ENCODE data around the gene GAPT. TPM values are rescaled to one million over a fixed set of nuclear protein-coding genes. Genes with fewer than 3 reads are reported as not detected.
"Not testable (repeated sequence)": the region's sequence is repeated elsewhere in the genome, so short reads cannot be mapped to it uniquely, and the experiment has no call there.

Gene GAPT
- total RNA-seq, 1 donor from 2014 or later, result 0.31 TPM

- no peak for DNase-seq
Measured at GRCh38 chr5:58505502-58505901, 14.3 kb downstream of the GAPT start.

- DNase-seq, result no peak
Measured at GRCh38 chr5:58505971-58506640, 14.9 kb downstream of the GAPT start.

GRCh38 chr5:58507715-58508114 is 16.5 kb downstream of the GAPT start:
- no peak for DNase-seq

DNA sequence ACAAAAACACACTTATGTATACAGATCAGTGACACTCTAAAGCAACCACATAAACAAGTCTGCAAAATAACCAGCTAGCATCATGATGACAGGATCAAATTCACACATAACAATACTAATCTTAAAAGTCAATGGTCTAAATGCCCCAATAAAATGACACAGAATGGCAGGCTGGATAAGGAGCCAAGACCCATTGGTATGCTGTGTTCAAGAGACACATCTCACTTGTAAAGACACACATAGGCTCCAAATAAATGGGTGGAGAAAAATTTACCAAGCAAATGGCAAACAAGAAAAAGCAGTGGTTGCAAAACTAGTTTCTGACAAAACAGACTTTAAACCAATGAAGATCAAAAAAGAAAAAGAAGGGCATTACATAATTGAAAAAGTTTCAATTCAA is 26.0 kb downstream of the GAPT start:
- DNase-seq, result no peak

DNA sequence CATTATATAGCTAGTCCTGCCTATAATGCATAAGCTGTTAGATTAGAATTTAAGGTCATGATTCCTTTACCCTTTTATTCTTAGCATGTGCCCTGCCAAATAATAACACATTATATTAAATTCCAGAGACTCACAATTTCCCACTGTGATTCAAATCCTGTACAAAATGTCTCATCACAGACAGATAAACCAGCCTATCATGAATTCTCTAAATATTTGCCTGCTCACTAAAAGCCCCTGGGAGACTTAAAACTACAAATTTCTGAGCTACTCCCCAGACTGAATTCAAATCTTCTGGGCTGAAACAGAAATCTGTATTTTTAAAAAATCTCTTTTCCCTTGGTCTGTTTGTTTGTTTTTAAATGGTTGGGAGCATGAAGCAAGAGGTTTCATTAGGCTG is 32.7 kb downstream of the GAPT start:
- no peak for DNase-seq

GRCh38 chr5:58524571-58524970 is 33.3 kb downstream of the GAPT start:
- DNase-seq, result no peak

DNA sequence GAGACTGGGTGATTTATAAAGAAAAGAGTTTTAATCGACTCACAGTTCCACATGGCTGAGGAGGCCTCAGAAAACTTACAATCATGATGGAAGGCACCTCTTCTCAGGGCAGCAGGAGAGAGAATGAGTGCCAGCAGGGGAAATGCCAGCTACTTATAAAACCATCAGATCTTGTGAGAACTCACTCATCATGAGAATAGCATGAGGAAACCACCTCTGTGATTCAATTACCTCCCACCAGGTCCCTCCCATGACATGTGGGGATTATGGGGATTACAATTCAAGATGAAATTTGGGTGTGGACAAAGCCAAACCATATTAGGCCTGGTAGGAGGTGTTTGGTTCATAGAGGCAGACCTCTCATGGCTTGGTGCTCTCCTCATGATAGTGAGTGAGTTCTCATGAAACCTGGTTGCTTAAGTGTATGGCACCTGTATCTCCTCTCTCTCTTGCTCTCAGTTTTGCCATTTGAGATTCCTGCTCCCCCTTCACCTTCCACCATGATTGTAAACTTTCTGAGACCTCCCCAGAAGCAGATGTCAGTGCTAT is 39.8 kb downstream of the GAPT start:
- no peak for DNase-seq

DNA sequence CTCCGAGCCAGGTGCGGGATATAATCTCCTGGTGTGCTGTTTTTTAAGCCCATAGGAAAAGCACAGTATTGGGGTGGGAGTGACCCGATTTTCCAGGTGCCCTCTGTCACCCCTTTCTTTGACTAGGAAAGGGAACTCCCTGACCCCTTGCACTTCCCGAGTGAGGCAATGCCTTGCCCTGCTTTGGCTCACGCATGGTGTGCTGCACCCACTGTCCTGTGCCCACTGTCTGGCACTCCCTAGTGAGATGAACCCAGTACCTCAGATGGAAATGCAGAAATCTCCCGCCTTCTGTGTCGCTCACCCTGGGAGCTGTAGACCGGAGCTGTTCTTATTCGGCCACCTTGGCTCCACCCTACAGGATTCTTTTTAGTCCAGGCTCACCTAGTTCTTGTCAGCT is 50.7 kb downstream of the GAPT start:
- not testable (repeated sequence) for DNase-seq

- no peak for DNase-seq
Measured at GRCh38 chr5:58542709-58543108, 51.5 kb downstream of the GAPT start.

DNA sequence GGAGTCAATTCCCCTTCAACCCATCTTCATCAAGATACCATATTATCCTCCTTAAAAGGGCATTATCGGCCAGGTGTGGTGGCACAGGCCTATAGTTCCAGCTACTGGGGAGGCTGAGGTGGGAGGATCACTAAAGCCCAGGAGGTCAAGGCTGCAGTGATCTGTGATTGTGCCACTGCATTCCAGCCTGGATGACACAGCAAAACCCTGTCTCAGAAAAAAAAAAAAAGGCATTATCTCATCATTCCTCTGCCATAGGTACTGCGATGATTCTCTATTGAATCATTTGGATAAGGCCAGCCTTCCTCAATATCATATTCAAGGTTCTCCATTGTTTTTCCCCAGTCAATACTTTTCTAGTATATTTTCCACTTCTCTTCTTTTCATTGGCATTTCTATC is 52.5 kb downstream of the GAPT start:
- no peak for DNase-seq

DNA sequence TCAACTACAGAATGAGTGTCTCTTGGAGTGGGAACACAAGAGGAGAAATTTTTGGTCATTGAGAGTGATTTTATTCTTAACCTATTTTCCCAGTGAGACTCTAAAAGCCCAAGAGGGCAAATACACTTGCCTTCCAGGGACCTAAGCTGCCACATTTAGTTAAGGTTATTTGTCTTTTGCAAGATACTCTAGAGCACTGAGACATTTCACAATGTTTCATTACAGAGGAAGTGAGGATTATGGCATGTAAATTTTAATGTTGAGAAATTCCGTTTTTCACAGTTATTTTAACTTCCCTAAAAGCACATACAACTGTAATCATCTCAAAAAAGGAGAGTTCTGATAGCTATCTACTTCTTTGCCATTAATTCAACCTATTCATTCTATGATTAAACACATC is 53.0 kb downstream of the GAPT start:
- DNase-seq, result no peak

- DNase-seq, result no peak
Measured at GRCh38 chr5:58544926-58545325, 53.7 kb downstream of the GAPT start.

DNA sequence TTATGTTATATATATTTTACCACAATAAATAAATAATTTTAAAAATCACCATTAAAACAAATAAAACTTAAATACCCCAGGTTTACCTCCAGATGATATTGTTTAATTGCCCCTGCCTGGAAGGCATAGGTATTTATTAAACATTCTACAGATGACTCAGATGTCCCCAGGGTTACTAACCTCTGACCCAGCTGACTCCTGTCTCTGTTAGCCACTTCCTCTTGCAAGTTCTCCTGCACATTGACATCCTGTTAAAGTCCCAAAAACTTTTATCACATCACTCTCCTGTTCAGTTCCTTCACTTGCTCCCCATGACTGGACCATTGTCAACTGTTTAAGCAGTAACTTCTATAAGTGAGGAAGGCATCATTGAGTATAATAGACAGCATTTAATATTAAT is 54.7 kb downstream of the GAPT start:
- DNase-seq, result no peak

Small RNAs within 50 kb of the gene (small RNA-seq; reads per million reads assigned to genes)
- gene MIR548AE2, result not detected

Other genes starting within 250 kb of the GAPT start
- 448 TPM for gene PLK2, start 31.3 kb upstream of the GAPT start, total RNA-seq
- 38.1 TPM for gene RAB3C, start 91.6 kb downstream of the GAPT start, total RNA-seq